H7 (cell line): Measurements from ENCODE around the gene ME2. TPM values are rescaled to one million over a fixed set of nuclear protein-coding genes. Genes with fewer than 3 reads are reported as not detected.
A peak's percentile ranks its signal among the peaks of the same experiment; 100 is the strongest.
"Not testable (repeated sequence)": the region's sequence is repeated elsewhere in the genome, so short reads cannot be mapped to it uniquely, and the experiment has no call there.

Experiments
- DNase-seq: peaks from one replicate; pipeline ENCODE4 v3.0.0; 2012
- H3K27me3 ChIP-seq: 2 replicates; pipeline ENCODE4 v1.6.0; 2011; ENCODE audit warnings: mild to moderate bottlenecking, low read length; ENCODE audit not compliant: control insufficient read depth, insufficient read depth
- H3K36me3 ChIP-seq: replicated peaks from 2 replicates; pipeline ENCODE4 v1.5.1; 2011; ENCODE audit warnings: low read length; ENCODE audit not compliant: control insufficient read depth, insufficient read depth
- H3K4me3 ChIP-seq: 2 replicates; pipeline ENCODE4 v1.5.1; 2011; ENCODE audit warnings: low read depth, mild to moderate bottlenecking, control low read depth, low read length, moderate library complexity; ENCODE audit not compliant: insufficient read depth
- total RNA-seq: library from RNA; depleted of rRNA; stranded (reverse); fragments of >200 nt; shearing (Covaris generic); gene quantifications from 2 replicates; pipeline ENCODE4 v1.2.3, GENCODE V29; 2014

Gene ME2
- total RNA-seq, 1 experiment from 2014 or later, result 86.0 TPM

DNA sequence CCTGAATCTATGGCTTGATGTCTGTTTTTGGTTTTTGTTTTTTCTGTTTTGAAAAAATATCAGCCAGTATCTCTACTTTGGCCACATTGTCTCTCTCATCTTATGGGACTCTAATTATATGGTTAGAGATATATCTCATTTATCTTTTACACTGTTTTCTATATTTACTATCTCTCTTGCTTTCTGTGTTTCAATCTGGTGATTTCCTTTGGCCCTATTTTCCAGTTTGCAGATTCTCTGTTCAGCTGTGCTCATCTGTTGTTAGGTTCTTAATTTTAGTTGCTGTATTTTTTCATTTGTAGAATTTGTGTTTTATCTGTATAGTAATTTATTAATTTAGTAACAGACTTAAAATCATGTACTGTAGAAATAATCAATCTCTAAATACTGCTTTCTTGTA is 47.6 kb downstream of the ME2 start:
- Histone ChIP-seq H3K27me3 (no peaks in the 10 kb centered on the region), H3K4me3 (no peak overlapping the region), H3K36me3 (peaks cover 8% of the 10 kb centered on the region; the same call in 1 of the 2 replicates)
- no peak for DNase-seq

- no peak overlapping the region for H3K4me3 ChIP-seq
- no peaks in the 10 kb centered on the region for H3K27me3 ChIP-seq
- DNase-seq, result no peak
- H3K36me3 ChIP-seq, result peaks cover 7% of the 10 kb centered on the region; the same call in 1 of the 2 replicates
Measured at GRCh38 chr18:50928551-50928950, 49.6 kb downstream of the ME2 start.

- Histone ChIP-seq H3K36me3 (no peaks in the 10 kb centered on the region; the same call in 1 of the 2 replicates), H3K4me3 (no peak overlapping the region), H3K27me3 (no peaks in the 10 kb centered on the region)
- DNase-seq, result no peak
Measured at GRCh38 chr18:50933684-50934083, 54.8 kb downstream of the ME2 start.

GRCh38 chr18:50934545-50935211 is 55.8 kb downstream of the ME2 start:
- no peak overlapping the region for H3K4me3 ChIP-seq
- DNase-seq, result no peak

DNA sequence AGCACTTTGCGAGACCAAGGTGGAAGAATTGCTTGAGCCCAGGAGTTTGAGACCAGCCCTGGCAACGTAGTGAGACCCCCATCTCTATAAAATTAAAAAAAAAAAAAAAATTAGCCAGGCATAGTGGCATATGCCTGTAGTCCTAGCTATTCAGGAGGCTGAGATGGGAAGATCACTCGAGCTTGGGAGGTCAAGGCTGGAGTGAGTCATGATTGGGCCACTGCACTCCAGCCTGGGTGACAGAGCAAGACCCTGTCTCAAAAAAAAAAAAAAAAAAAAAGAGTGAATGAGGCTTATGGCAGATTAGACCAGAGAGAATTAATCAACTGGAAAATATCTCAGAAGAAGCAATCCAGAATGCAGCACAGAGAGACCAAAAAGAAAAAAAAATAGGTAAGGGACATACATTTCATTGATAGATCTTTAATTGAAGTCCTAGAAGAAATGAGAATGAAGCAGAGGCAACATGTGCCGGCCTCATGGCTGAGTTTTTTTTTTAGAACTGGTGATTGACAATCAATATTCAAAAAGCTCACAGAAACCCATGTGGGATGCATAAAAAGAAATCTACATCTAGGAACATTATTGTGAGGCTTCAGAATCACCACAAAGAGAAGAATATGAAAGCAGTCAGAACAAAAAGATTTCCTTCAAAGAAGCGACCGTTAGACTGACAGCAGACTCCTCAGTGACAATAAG is 56.7 kb downstream of the ME2 start:
- DNase-seq, result no peak
- no peaks in the 10 kb centered on the region for H3K27me3 ChIP-seq
- peaks cover 4% of the 10 kb centered on the region for H3K36me3 ChIP-seq

More at GRCh38 chr18:50934545-50935211, 55.8 kb downstream of the ME2 start:
- H3K27me3 ChIP-seq, result no peaks in the 10 kb centered on the region
- no peaks in the 10 kb centered on the region; the same call in 1 of the 2 replicates for H3K36me3 ChIP-seq

DNA sequence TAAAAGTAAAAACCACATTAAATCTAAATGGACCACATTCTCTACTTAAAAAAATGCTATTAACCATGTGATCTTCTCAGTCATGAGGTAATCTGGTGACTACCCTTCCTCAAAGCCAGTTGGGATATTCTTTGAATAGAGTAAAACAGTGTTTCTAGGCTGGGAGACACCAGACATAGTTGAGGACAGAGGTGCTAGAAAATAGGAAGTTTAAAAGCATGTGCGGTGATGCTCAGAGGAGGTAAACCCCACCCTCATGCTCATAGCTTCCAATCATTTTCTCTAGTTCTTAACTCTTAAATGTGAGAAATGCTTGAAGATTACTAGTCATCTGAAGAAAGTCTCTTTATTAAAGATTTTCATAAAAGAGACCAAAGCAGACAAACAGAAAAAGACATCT is 58.3 kb downstream of the ME2 start:
- H3K4me3 ChIP-seq, result no peak overlapping the region
- H3K36me3 ChIP-seq, result peaks cover 4% of the 10 kb centered on the region
- no peaks in the 10 kb centered on the region for H3K27me3 ChIP-seq
- DNase-seq, result no peak

More for the DNA sequence above, 56.7 kb downstream of the ME2 start:
- no peak overlapping the region for H3K4me3 ChIP-seq

- Histone ChIP-seq H3K36me3 (peaks cover 4% of the 10 kb centered on the region), H3K27me3 (no peaks in the 10 kb centered on the region), H3K4me3 (no peak overlapping the region)
- no peak for DNase-seq
Measured at GRCh38 chr18:50938912-50939311, 60.0 kb downstream of the ME2 start.

GRCh38 chr18:50944245-50944932 is 65.5 kb downstream of the ME2 start:
- H3K4me3 ChIP-seq, result no peak overlapping the region
- H3K27me3 ChIP-seq, result no peaks in the 10 kb centered on the region
- no peak for DNase-seq
- peaks cover 4% of the 10 kb centered on the region for H3K36me3 ChIP-seq

DNA sequence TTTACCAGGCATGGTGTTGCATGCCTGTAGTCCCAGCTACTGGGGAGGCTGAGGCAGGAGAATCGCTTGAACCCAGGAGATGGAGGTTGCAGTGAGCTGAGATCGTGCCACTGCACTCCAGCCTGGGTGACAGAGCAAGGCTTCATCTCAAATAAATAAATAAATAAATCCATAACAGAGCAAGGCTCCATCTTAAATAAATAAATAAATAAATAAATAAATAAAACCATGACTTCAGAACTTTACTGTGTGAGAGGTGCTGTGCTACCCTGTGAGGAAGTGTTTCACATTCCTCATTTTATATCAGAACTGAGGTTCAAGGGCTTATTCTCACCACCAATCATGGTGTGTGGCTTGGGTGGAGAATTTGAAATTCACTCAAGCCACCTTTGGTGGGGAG is 67.0 kb downstream of the ME2 start:
- H3K27me3 ChIP-seq, H3K4me3 ChIP-seq, DNase-seq, H3K36me3 ChIP-seq: not testable (repeated sequence)

DNA sequence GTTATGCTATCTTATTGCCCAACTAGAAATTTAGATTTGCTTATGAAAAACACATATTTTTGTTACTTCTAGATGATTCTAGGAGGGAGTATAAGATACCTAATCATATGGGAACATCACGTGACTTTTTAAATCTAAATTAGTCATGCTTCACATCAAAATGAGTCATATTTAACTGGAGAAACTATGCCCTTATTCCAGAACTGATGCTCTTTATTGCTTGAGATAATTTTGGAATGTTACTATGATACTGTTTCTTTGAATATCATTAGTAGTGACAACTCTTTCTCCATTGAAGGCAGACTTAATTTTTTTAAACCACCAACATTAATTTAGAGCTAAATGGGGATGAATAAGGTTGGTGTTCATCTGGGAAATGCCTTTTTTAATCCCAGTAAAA is 69.0 kb downstream of the ME2 start:
- DNase-seq, result no peak
- Histone ChIP-seq H3K4me3 (no peak overlapping the region), H3K36me3 (no peaks in the 10 kb centered on the region), H3K27me3 (no peaks in the 10 kb centered on the region)

- no peak overlapping the region for H3K4me3 ChIP-seq
- no peaks in the 10 kb centered on the region for H3K27me3 ChIP-seq
- DNase-seq, result no peak
- H3K36me3 ChIP-seq, result no peaks in the 10 kb centered on the region
Measured at GRCh38 chr18:50949185-50949584, 70.3 kb downstream of the ME2 start.

DNA sequence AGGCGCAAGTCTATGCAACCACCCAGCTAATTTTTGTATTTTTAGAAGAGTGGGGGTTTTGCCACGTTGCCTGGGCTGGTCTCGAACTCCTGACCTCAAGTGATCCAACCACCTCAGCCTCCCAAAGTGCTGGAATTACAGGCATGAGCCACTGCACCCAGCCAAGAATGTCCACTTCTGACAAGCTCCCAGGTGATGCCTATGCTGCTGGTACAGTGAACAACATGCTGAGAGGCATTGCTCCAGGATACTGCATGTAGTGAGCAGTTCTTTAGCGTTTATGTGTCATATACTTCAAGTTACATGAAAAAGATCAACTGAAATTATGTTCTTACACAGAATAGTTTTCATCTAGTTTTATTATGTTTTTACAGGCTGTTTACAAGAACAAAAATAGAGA is 71.7 kb downstream of the ME2 start:
- Histone ChIP-seq H3K36me3 (no peaks in the 10 kb centered on the region), H3K27me3 (no peaks in the 10 kb centered on the region), H3K4me3 (no peak overlapping the region)
- DNase-seq, result no peak

GRCh38 chr18:50953822-50954221 is 74.9 kb downstream of the ME2 start:
- Histone ChIP-seq H3K4me3 (no peak overlapping the region), H3K27me3 (no peaks in the 10 kb centered on the region), H3K36me3 (no peaks in the 10 kb centered on the region)
- DNase-seq, result no peak

GRCh38 chr18:50955253-50955652 is 76.3 kb downstream of the ME2 start:
- Histone ChIP-seq H3K27me3 (no peaks in the 10 kb centered on the region), H3K36me3 (no peaks in the 10 kb centered on the region)
- DNase-seq, result peak; percentile 16

GRCh38 chr18:50956116-50956515 is 77.2 kb downstream of the ME2 start:
- Histone ChIP-seq H3K4me3 (no peak overlapping the region), H3K36me3 (no peaks in the 10 kb centered on the region), H3K27me3 (no peaks in the 10 kb centered on the region)
- no peak for DNase-seq

More at GRCh38 chr18:50955253-50955652, 76.3 kb downstream of the ME2 start:
- no peak overlapping the region for H3K4me3 ChIP-seq
